ENCODE results near the gene EXOSC7. TPM values are rescaled to one million over a fixed set of nuclear protein-coding genes. Genes with fewer than 3 reads are reported as not detected.
A peak's percentile ranks its signal among the peaks of the same experiment; 100 is the strongest.

EXOSC7 gene
- total and polyA plus RNA-seq, 5 donors from 2014 or later: 32.8 to 51.7 (median 43.1) TPM

DNA sequence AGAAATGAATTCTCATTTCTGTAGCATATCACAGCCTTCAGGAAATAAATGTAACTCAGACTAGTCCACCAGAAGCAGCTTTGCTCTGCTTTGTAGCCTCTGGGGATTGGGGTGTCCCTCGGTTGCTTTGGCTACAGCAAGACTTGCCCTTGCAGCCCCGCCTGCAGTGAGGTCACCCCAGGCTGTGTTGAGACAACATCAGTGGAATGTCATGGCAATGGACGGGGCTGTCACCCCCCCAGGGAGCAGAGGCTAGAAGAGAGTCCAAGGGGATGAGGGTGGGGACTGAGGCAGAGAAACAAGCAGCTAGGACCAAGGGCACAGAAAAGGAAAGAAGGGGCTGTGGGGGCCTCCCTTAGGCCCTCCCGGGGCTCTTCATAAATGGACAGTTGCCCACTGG is 50.9 kb downstream of the EXOSC7 start:
- peak overlapping the region in 1 of 3 donors; percentile 26 for H3K27ac Mint-ChIP-seq

DNA sequence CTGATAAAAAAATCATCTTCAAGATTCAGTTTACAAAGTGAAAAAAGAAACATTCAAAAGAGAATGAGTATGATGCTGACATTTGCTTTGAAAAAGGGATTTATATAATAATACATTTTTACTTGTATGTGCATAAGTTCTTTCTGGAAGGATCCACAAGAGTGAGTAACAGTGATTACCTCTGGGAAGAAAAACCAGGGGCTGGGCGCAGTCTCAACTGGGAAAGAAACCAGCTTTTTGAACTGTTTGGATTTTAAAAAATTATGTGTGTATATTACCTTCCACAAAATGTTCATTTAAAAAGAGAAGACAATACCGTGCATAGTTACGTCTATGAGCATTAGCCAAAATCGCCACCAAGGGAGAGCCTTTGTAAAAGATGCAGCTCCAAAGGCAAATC is 51.4 kb downstream of the EXOSC7 start:
- no peaks in the 10 kb centered on the region for H3K36me3 Mint-ChIP-seq
- no peak overlapping the region for H3K4me3 ChIP-seq (ENCODE audit: low read depth, low read length)
- no peaks in the 10 kb centered on the region for H3K27me3 ChIP-seq (ENCODE audit: control insufficient read depth, insufficient read depth, low read length)
- no peak overlapping the region for H3K27ac Mint-ChIP-seq
- H3K9me3 ChIP-seq (ENCODE audit: control insufficient read depth in 2 of 2, low read length in 2 of 2): no peaks in the 10 kb centered on the region
- no peaks in the 10 kb centered on the region for H3K4me1 Mint-ChIP-seq
- ATAC-seq (ENCODE audit: low read depth in 2 of 2) (no peak), DNase-seq (no peak)
- peaks cover 0 to 2% (median 0%) of the 10 kb centered on the region in 7 donors for H3K9me3 Mint-ChIP-seq
- H3K27ac ChIP-seq (ENCODE audit: insufficient read depth, low read length, poor library complexity, severe bottlenecking): no peak overlapping the region
- no peaks in the 10 kb centered on the region for H3K27me3 Mint-ChIP-seq
- H3K4me1 ChIP-seq (ENCODE audit: control insufficient read depth, insufficient read depth, low read length, poor library complexity, severe bottlenecking): no peaks in the 10 kb centered on the region
- H3K4me3 Mint-ChIP-seq: no peak overlapping the region
- H3K36me3 ChIP-seq (ENCODE audit: control insufficient read depth, insufficient read depth, low read length): no peaks in the 10 kb centered on the region

More for the DNA sequence above, 50.9 kb downstream of the EXOSC7 start:
- ATAC-seq (ENCODE audit: low read depth in 2 of 2) (no peak), DNase-seq (no peak)
- H3K4me3 ChIP-seq (ENCODE audit: low read depth, low read length): no peak overlapping the region
- no peaks in the 10 kb centered on the region for H3K36me3 ChIP-seq (ENCODE audit: control insufficient read depth, insufficient read depth, low read length)
- peaks cover 0 to 2% (median 0%) of the 10 kb centered on the region in 7 donors for H3K9me3 Mint-ChIP-seq
- no peaks in the 10 kb centered on the region for H3K9me3 ChIP-seq (ENCODE audit: control insufficient read depth in 2 of 2, low read length in 2 of 2)
- H3K27me3 ChIP-seq (ENCODE audit: control insufficient read depth, insufficient read depth, low read length): no peaks in the 10 kb centered on the region
- H3K4me1 ChIP-seq (ENCODE audit: control insufficient read depth, insufficient read depth, low read length, poor library complexity, severe bottlenecking): no peaks in the 10 kb centered on the region
- peaks cover 0 to under 1% (median 0%) of the 10 kb centered on the region in 4 donors for H3K4me1 Mint-ChIP-seq
- no peaks in the 10 kb centered on the region for H3K36me3 Mint-ChIP-seq
- no peaks in the 10 kb centered on the region for H3K27me3 Mint-ChIP-seq
- no peak overlapping the region for H3K27ac ChIP-seq (ENCODE audit: insufficient read depth, low read length, poor library complexity, severe bottlenecking)
- H3K4me3 Mint-ChIP-seq: no peak overlapping the region

DNA sequence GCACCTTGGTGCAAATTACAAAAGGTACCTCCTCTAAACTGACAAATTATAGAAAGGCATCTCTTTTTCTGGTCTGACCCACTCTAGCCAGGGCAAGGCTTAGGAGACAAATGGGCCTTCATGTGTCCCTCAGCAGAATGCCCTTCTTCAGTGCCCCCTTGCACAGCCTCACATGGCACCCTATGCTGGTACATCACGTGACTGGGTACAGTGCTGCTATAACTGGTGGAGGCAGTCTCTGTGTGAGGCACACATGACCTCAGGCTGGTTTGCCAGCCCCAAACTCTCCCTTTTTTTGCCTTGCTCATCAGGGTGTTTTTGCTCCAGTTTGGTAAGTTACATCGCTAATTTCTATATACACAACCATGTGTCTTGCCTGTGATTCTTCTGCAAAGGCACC is 53.2 kb downstream of the EXOSC7 start:
- H3K27ac Mint-ChIP-seq: no peak overlapping the region
- H3K27me3 ChIP-seq (ENCODE audit: control insufficient read depth, insufficient read depth, low read length): peaks cover 3% of the 10 kb centered on the region
- ATAC-seq (ENCODE audit: low read depth in 2 of 2): no peak
- H3K4me1 ChIP-seq (ENCODE audit: control insufficient read depth, insufficient read depth, low read length, poor library complexity, severe bottlenecking): no peaks in the 10 kb centered on the region
- no peaks in the 10 kb centered on the region for H3K36me3 ChIP-seq (ENCODE audit: control insufficient read depth, insufficient read depth, low read length)
- no peaks in the 10 kb centered on the region for H3K36me3 Mint-ChIP-seq
- H3K9me3 ChIP-seq (ENCODE audit: control insufficient read depth in 2 of 2, low read length in 2 of 2): no peaks in the 10 kb centered on the region
- H3K4me1 Mint-ChIP-seq: peaks cover 0 to 5% (median 2%) of the 10 kb centered on the region in 4 donors
- no peak for DNase-seq
- no peak overlapping the region for H3K27ac ChIP-seq (ENCODE audit: insufficient read depth, low read length, poor library complexity, severe bottlenecking)
- H3K4me3 Mint-ChIP-seq: no peak overlapping the region
- no peak overlapping the region for H3K4me3 ChIP-seq (ENCODE audit: low read depth, low read length)
- H3K9me3 Mint-ChIP-seq: peaks cover 0 to 2% (median 0%) of the 10 kb centered on the region in 7 donors
- no peaks in the 10 kb centered on the region for H3K27me3 Mint-ChIP-seq

DNA sequence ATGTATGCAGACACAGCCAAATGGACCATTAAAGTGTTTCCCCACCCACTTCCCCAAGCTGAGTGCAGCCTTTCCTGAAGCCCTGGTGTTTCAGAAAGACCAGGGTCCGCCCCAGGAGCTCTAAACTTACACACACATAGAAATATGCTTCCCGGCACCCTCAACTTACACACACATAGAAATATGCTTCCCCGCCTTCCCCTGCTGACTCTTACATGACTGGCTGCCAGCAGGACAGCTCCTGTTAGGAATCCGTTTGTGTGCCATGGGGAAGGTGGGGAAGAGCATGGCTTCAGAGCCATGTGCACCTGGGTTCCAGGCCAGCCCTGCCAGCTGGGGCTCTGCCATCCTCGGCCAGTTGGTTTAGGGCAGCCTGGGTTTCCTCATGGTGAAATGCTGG is 53.6 kb downstream of the EXOSC7 start:
- Mint-ChIP-seq H3K36me3 (no peaks in the 10 kb centered on the region), H3K27ac (no peak overlapping the region), H3K27me3 (no peaks in the 10 kb centered on the region), H3K9me3 (peaks cover 0 to 2% (median 0%) of the 10 kb centered on the region in 7 donors), H3K4me1 (peaks cover 0 to 9% (median 6%) of the 10 kb centered on the region in 4 donors), H3K4me3 (no peak overlapping the region)
- Histone ChIP-seq H3K4me3 (ENCODE audit: low read depth, low read length) (no peak overlapping the region), H3K36me3 (ENCODE audit: control insufficient read depth, insufficient read depth, low read length) (no peaks in the 10 kb centered on the region), H3K9me3 (ENCODE audit: control insufficient read depth in 2 of 2, low read length in 2 of 2) (no peaks in the 10 kb centered on the region), H3K27ac (ENCODE audit: insufficient read depth, low read length, poor library complexity, severe bottlenecking) (no peak overlapping the region), H3K4me1 (ENCODE audit: control insufficient read depth, insufficient read depth, low read length, poor library complexity, severe bottlenecking) (peaks cover 1% of the 10 kb centered on the region), H3K27me3 (ENCODE audit: control insufficient read depth, insufficient read depth, low read length) (peaks cover 3% of the 10 kb centered on the region)
- DNase-seq (no peak), ATAC-seq (ENCODE audit: low read depth in 2 of 2) (no peak)

DNA sequence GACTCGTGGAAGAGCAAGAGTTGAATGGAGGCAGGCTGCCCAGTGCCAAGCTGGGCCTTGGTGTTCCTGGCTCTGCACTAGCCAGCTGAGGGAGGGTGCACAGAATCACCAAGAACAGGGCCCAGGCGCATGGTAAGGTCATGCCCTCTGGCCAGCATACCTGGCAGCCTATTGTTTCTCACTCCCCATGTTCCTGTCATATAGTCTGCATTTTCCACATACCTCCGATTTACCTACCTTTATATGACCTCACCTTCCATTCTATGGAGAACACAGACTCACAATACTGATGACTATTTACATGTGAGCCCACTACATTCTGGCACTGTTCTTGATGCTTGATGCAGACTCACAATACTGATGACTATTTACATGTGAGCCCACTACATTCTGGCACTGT is 55.5 kb downstream of the EXOSC7 start:
- ATAC-seq (ENCODE audit: low read depth in 2 of 2): no peak
- no peaks in the 10 kb centered on the region for H3K36me3 ChIP-seq (ENCODE audit: control insufficient read depth, insufficient read depth, low read length)
- H3K4me3 ChIP-seq (ENCODE audit: low read depth, low read length): no peak overlapping the region
- peaks cover 18% of the 10 kb centered on the region for H3K4me1 ChIP-seq (ENCODE audit: control insufficient read depth, insufficient read depth, low read length, poor library complexity, severe bottlenecking)
- no peaks in the 10 kb centered on the region for H3K36me3 Mint-ChIP-seq
- no peak overlapping the region for H3K4me3 Mint-ChIP-seq
- peaks cover 0 to 26% (median 13%) of the 10 kb centered on the region in 4 donors for H3K4me1 Mint-ChIP-seq
- H3K27ac ChIP-seq (ENCODE audit: insufficient read depth, low read length, poor library complexity, severe bottlenecking): no peak overlapping the region
- no peak for DNase-seq
- no peaks in the 10 kb centered on the region for H3K9me3 ChIP-seq (ENCODE audit: control insufficient read depth in 2 of 2, low read length in 2 of 2)
- H3K27me3 Mint-ChIP-seq: peaks cover 6% of the 10 kb centered on the region
- no peaks in the 10 kb centered on the region for H3K9me3 Mint-ChIP-seq
- no peak overlapping the region for H3K27ac Mint-ChIP-seq
- H3K27me3 ChIP-seq (ENCODE audit: control insufficient read depth, insufficient read depth, low read length): peaks cover 3% of the 10 kb centered on the region

DNA sequence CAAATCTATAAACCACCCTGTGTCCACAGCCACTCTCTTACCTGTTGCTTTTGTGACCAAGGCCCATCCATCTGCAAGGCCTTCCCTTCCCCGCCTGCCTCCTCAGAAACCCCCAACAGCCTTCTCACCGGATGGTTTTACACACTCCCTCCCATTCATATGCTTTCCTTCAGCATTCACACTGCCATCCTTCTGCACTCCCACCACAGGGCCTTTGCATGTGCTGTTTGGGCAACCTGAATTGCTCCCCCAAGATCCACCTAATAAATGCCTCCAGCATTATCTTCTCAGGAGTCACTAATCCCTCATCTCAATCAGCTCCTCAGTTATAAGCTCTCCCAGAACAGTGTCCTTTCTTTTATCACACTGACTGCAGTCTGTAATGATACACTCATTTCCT is 56.1 kb downstream of the EXOSC7 start:
- ATAC-seq (ENCODE audit: low read depth in 2 of 2) (no peak), DNase-seq (no peak)
- no peaks in the 10 kb centered on the region for H3K9me3 ChIP-seq (ENCODE audit: control insufficient read depth in 2 of 2, low read length in 2 of 2)
- no peak overlapping the region for H3K27ac ChIP-seq (ENCODE audit: insufficient read depth, low read length, poor library complexity, severe bottlenecking)
- H3K27ac Mint-ChIP-seq: no peak overlapping the region
- H3K4me3 Mint-ChIP-seq: peak overlapping the region in 1 of 4 donors; percentile 37
- peaks cover 18% of the 10 kb centered on the region for H3K4me1 ChIP-seq (ENCODE audit: control insufficient read depth, insufficient read depth, low read length, poor library complexity, severe bottlenecking)
- H3K4me3 ChIP-seq (ENCODE audit: low read depth, low read length): no peak overlapping the region
- no peaks in the 10 kb centered on the region for H3K36me3 Mint-ChIP-seq
- H3K9me3 Mint-ChIP-seq: no peaks in the 10 kb centered on the region
- H3K4me1 Mint-ChIP-seq: peaks cover 0 to 29% (median 13%) of the 10 kb centered on the region in 4 donors
- no peaks in the 10 kb centered on the region for H3K36me3 ChIP-seq (ENCODE audit: control insufficient read depth, insufficient read depth, low read length)
- peaks cover 5% of the 10 kb centered on the region for H3K27me3 ChIP-seq (ENCODE audit: control insufficient read depth, insufficient read depth, low read length)
- peaks cover 12% of the 10 kb centered on the region for H3K27me3 Mint-ChIP-seq

DNA sequence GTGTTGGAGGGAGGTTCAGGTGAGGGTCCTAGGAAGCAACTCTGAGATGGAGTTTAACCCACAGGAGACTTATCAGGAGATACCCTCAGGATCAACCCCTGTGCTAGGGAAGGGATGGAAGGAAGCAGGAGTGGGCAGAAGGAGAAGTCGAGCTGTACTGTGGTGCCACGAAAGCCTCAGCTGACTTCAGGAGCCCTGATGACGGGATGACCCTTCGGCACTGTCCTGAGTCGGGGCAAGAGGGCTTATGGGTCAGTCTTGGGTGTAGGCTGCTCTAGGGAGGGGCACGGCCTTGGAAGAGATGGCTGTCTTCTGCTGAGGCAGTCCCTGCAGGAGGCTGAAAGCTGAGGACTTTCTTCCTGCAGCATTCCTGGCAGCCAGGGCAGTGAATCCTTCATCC is 57.7 kb downstream of the EXOSC7 start:
- peaks cover 21% of the 10 kb centered on the region for H3K4me1 ChIP-seq (ENCODE audit: control insufficient read depth, insufficient read depth, low read length, poor library complexity, severe bottlenecking)
- no peak overlapping the region for H3K4me3 ChIP-seq (ENCODE audit: low read depth, low read length)
- no peak overlapping the region for H3K27ac ChIP-seq (ENCODE audit: insufficient read depth, low read length, poor library complexity, severe bottlenecking)
- no peaks in the 10 kb centered on the region for H3K36me3 ChIP-seq (ENCODE audit: control insufficient read depth, insufficient read depth, low read length)
- DNase-seq (no peak), ATAC-seq (ENCODE audit: low read depth in 2 of 2) (no peak)
- H3K27me3 ChIP-seq (ENCODE audit: control insufficient read depth, insufficient read depth, low read length): peaks cover 6% of the 10 kb centered on the region
- H3K27ac Mint-ChIP-seq: peak overlapping the region in 1 of 3 donors; percentile 76
- no peaks in the 10 kb centered on the region for H3K9me3 Mint-ChIP-seq
- H3K36me3 Mint-ChIP-seq: no peaks in the 10 kb centered on the region
- H3K27me3 Mint-ChIP-seq: peaks cover 21% of the 10 kb centered on the region
- no peaks in the 10 kb centered on the region for H3K9me3 ChIP-seq (ENCODE audit: control insufficient read depth in 2 of 2, low read length in 2 of 2)
- H3K4me1 Mint-ChIP-seq: peaks cover 0 to 35% (median 17%) of the 10 kb centered on the region in 4 donors
- peak overlapping the region in 1 of 4 donors; percentile 21 for H3K4me3 Mint-ChIP-seq

DNA sequence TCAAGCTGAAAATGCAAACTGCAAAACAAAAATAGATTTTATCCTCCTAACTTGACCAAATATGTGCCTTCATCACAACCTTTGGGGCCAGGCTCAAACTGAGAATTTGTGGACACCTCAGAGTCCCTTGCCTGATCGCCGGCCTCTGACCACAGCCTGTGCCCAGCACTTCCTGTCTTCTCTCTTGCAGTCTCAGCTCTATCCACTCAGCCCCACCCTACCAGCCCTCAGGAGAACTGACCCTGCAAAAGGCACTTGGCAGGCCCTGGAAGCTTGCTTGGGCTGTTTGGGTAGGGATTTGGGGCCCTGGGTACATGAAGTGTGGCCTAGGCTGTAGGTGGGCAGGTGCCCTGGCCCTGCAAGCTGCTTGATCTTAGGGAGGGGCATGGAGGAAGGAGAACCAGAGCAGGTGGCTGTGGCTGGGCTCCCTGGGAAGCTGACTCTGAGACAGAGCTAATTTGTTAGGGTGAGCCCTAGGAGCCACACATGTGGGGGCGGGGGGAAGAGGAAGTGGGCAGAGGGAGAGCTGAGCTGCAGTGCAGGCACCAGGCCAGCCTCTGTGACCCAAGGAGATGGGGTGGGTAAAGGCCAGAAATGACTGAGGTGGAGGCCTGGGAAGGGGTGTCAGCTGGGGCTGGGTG is 58.7 kb downstream of the EXOSC7 start:
- Mint-ChIP-seq H3K36me3 (no peaks in the 10 kb centered on the region), H3K27me3 (peaks cover 21% of the 10 kb centered on the region), H3K27ac (peak overlapping the region in 1 of 3 donors; percentile 59), H3K9me3 (no peaks in the 10 kb centered on the region), H3K4me1 (peaks cover 0 to 35% (median 17%) of the 10 kb centered on the region in 4 donors), H3K4me3 (peak overlapping the region in 3 of 4 donors; percentile 65 to 72 (median 70))
- H3K4me1 ChIP-seq (ENCODE audit: control insufficient read depth, insufficient read depth, low read length, poor library complexity, severe bottlenecking): peaks cover 21% of the 10 kb centered on the region
- H3K9me3 ChIP-seq (ENCODE audit: control insufficient read depth in 2 of 2, low read length in 2 of 2): no peaks in the 10 kb centered on the region
- H3K4me3 ChIP-seq (ENCODE audit: low read depth, low read length): no peak overlapping the region
- no peaks in the 10 kb centered on the region for H3K36me3 ChIP-seq (ENCODE audit: control insufficient read depth, insufficient read depth, low read length)
- H3K27me3 ChIP-seq (ENCODE audit: control insufficient read depth, insufficient read depth, low read length): peaks cover 6% of the 10 kb centered on the region
- ATAC-seq (ENCODE audit: low read depth in 2 of 2) (peak in 1 of 2 donors; percentile 18), DNase-seq (peak in 1 of 3 donors; percentile 59)
- no peak overlapping the region for H3K27ac ChIP-seq (ENCODE audit: insufficient read depth, low read length, poor library complexity, severe bottlenecking)

Data from CD4-positive, CD25-positive, alpha-beta regulatory T cell (primary cell).